ENCODE measurements around the gene OSBPL6. TPM values are rescaled to one million over a fixed set of nuclear protein-coding genes. Genes with fewer than 3 reads are reported as not detected.

The OSBPL6 gene
- total and polyA plus RNA-seq, 10 of the 15 experiments (the other 5 are each of a cell fraction or from before 2014, with no cell fraction given) = 0.01 to 0.08 (median 0.03) TPM; not detected in 5

GRCh38 chr2:178266445-178266844 is 72.1 kb downstream of the OSBPL6 start:
- no peaks in the 10 kb centered on the region for H4K20me1 ChIP-seq (ENCODE audit: control insufficient read depth, insufficient read depth)
- in situ Hi-C loops (cut with MboI) (no loop called here), intact Hi-C loops (cut with micrococcal nuclease; ENCODE audit: unreplicated experiment) (no loop called here)
- H3K4me2 ChIP-seq (ENCODE audit: control insufficient read depth, insufficient read depth) = 0 out of 2 replicates have a peak overlapping the region, but pooled peaks have one; percentile 9
- no peaks in the 10 kb centered on the region for H3K79me2 ChIP-seq (ENCODE audit: control insufficient read depth, insufficient read depth, low read length)
- H3K4me1 ChIP-seq (ENCODE audit: control insufficient read depth, insufficient read depth, low read length) = no peaks in the 10 kb centered on the region
- H3K4me3 ChIP-seq = no peak overlapping the region
- H3K27me3 ChIP-seq (replicated peaks in 1 of 2; ENCODE audit: control insufficient read depth in 2 of 2, insufficient read depth in 2 of 2, low read length in 1 of 2) = no peaks in the 10 kb centered on the region
- H3K9ac ChIP-seq (ENCODE audit: control insufficient read depth, insufficient read depth, low read length) = no peak overlapping the region
- POLR2A ChIA-PET = interaction anchor here (0.6 kb wide), 1 partner anchor 21 kb away, joined by 3 read pairs; no protein-coding TSS in a partner anchor
- TF ChIP-seq RUNX3 (IDR thresholded peaks at IDR 0.05; ENCODE audit: low read length) (peak; percentile 84), TCF7 (IDR thresholded peaks at IDR 0.05; ENCODE audit: borderline replicate concordance) (0 out of 2 replicates have a peak, but pooled peaks have one; percentile 24), POLR2AphosphoS2 (IDR thresholded peaks at IDR 0.05; ENCODE audit: low read depth, low read length) (no peak), JUNB (IDR thresholded peaks at IDR 0.05) (peak; percentile 8; the same call in 1 of the 2 replicates)
- WGBS (ENCODE audit: insufficient coverage, insufficient replicate concordance, low lambda C conversion rate, missing lambda C conversion rate) = 28% methylated on average over 5 of the region's 5 CpGs
- RAD21 ChIA-PET (ENCODE audit: unreplicated experiment) = no interaction called here
- peak; percentile 52 for ATAC-seq
- SMC1A ChIA-PET (ENCODE audit: uncharacterized antibody, unreplicated experiment) = interaction anchor here (0.8 kb wide), 1 partner anchor 183 kb away, joined by 3 read pairs; no protein-coding TSS in a partner anchor
- H3K27ac ChIP-seq (ENCODE audit: control insufficient read depth, insufficient read depth) = no peak overlapping the region
- no peak overlapping the region for H2AFZ ChIP-seq (ENCODE audit: control insufficient read depth, low read depth, low read length)
- CTCF ChIA-PET = no interaction called here
- no peak for DNase-seq (ENCODE audit: low read depth, low spot score)
- no TSS peak for BruUV-seq (replicated peaks)
- no peaks in the 10 kb centered on the region for H3K9me3 ChIP-seq (replicated peaks; ENCODE audit: control insufficient read depth, insufficient read depth, low read length)
- no peaks in the 10 kb centered on the region for H3K36me3 ChIP-seq (ENCODE audit: control insufficient read depth in 2 of 2, insufficient read depth in 2 of 2, low read length in 1 of 2)
- FAIRE-seq = no peak

GRCh38 chr2:178267660-178268059 is 73.3 kb downstream of the OSBPL6 start:
- ChIA-PET SMC1A (ENCODE audit: uncharacterized antibody, unreplicated experiment) (no interaction called here), RAD21 (ENCODE audit: unreplicated experiment) (no interaction called here), CTCF (interaction anchor here (0.6 to 1.2 kb wide), 3 partner anchors 14 to 155 kb away, joined by 3 read pairs; partner anchors contain the start of gene RBM45), POLR2A (interaction anchor here (0.6 kb wide), 1 partner anchor 29 kb away, joined by 3 read pairs; no protein-coding TSS in a partner anchor)
- BruUV-seq (replicated peaks) = no TSS peak
- Histone ChIP-seq H3K4me2 (ENCODE audit: control insufficient read depth, insufficient read depth) (no peak overlapping the region), H3K27ac (ENCODE audit: control insufficient read depth, insufficient read depth) (no peak overlapping the region), H3K27me3 (replicated peaks in 1 of 2; ENCODE audit: control insufficient read depth in 2 of 2, insufficient read depth in 2 of 2, low read length in 1 of 2) (no peaks in the 10 kb centered on the region), H3K4me1 (ENCODE audit: control insufficient read depth, insufficient read depth, low read length) (no peaks in the 10 kb centered on the region), H4K20me1 (ENCODE audit: control insufficient read depth, insufficient read depth) (no peaks in the 10 kb centered on the region), H3K9ac (ENCODE audit: control insufficient read depth, insufficient read depth, low read length) (no peak overlapping the region), H3K36me3 (ENCODE audit: control insufficient read depth in 2 of 2, insufficient read depth in 2 of 2, low read length in 1 of 2) (no peaks in the 10 kb centered on the region), H3K4me3 (no peak overlapping the region), H3K79me2 (ENCODE audit: control insufficient read depth, insufficient read depth, low read length) (no peaks in the 10 kb centered on the region), H3K9me3 (replicated peaks; ENCODE audit: control insufficient read depth, insufficient read depth, low read length) (no peaks in the 10 kb centered on the region), H2AFZ (ENCODE audit: control insufficient read depth, low read depth, low read length) (no peak overlapping the region)
- FAIRE-seq = no peak
- ATAC-seq = no peak
- DNase-seq (ENCODE audit: low read depth, low spot score) = no peak
- in situ Hi-C loops (cut with MboI) (no loop called here), intact Hi-C loops (cut with micrococcal nuclease; ENCODE audit: unreplicated experiment) (no loop called here)
- 98% methylated on average over 2 of the region's 2 CpGs for WGBS (ENCODE audit: insufficient coverage, insufficient replicate concordance, low lambda C conversion rate, missing lambda C conversion rate)
- TF ChIP-seq BMI1 (IDR thresholded peaks at IDR 0.05; ENCODE audit: borderline replicate concordance) (no peak), IKZF2 (IDR thresholded peaks at IDR 0.05) (no peak), BCL11A (IDR thresholded peaks at IDR 0.05; ENCODE audit: low read depth, low read length) (no peak)
